Tibial nerve (tissue), 4 donors: Measurements from ENCODE around the gene KCNH3. TPM values are rescaled to one million over a fixed set of nuclear protein-coding genes. Genes with fewer than 3 reads are reported as not detected.

Source experiments
- DNase-seq, 2 donors: peaks; one replicate each; pipeline ENCODE4 v3.0.0-alpha.2; 2019; ENCODE audit warnings: low spot score in 2 of 2
- H3K27ac ChIP-seq, 4 donors: fragments of 200-600 bp; sonication (generic) in 3 of 4; one replicate each; pipeline ENCODE4 v1.5.1; 2017 to 2019; ENCODE audit warnings: mild to moderate bottlenecking in 1 of 4
- H3K27me3 ChIP-seq, 2 donors: fragments of 200-600 bp; sonication (generic) in 1 of 2; one replicate each; pipeline versions ENCODE4 v1.5.1 to v1.6.0; 2017 to 2019
- H3K36me3 ChIP-seq, 3 donors: fragments of 200-600 bp; sonication (generic); one replicate each; pipeline ENCODE4 v1.5.1; 2018 to 2019
- H3K4me1 ChIP-seq, 4 donors: fragments of 200-600 bp; sonication (generic) in 3 of 4; one replicate each; pipeline ENCODE4 v1.5.1; 2017 to 2019
- H3K4me3 ChIP-seq, 4 donors: fragments of 200-600 bp; sonication (generic) in 3 of 4; one replicate each; pipeline ENCODE4 v1.5.1; 2017 to 2019; ENCODE audit warnings: mild to moderate bottlenecking in 1 of 4, moderate library complexity in 1 of 4
- H3K9me3 ChIP-seq, 4 donors: fragments of 200-600 bp; sonication (generic) in 3 of 4; one replicate each; pipeline ENCODE4 v1.5.1; 2017 to 2019
- EP300 ChIP-seq, 2 donors: sonication (generic); formaldehyde crosslinking; IDR thresholded peaks; one replicate each; pipeline ENCODE4 v1.6.1; 2017; ENCODE audit warnings: antibody characterized with exemption in 2 of 2, mild to moderate bottlenecking in 1 of 2
- POLR2A ChIP-seq, 2 donors: fragments of 450-650 bp; IDR thresholded peaks; one replicate each; pipeline ENCODE4 v1.6.1; 2017; ENCODE audit warnings: antibody characterized with exemption in 2 of 2, mild to moderate bottlenecking in 2 of 2, moderate library complexity in 2 of 2
- WGBS, 2 donors: methylation state at CpG; one replicate each; pipeline ENCODE4 v1.1.5; 2018; 5-methylcytosine and 5-hydroxymethylcytosine counted together
- total RNA-seq, 4 donors: library from RNA; depleted of rRNA; stranded (reverse); fragments of >200 nt; gene quantifications; one replicate each; pipeline ENCODE4 v1.1.0, GENCODE V29; 2016
- TF ChIP-seq, protein P1 (sequence below), 5 experiments: fragments of 200-600 bp in 3 of 5; fragments of 450-650 bp in 2 of 5; sonication (generic) in 3 of 5; IDR thresholded peaks; one replicate each; pipeline ENCODE4 v1.5.1; 2016 to 2019; ENCODE audit warnings: antibody characterized with exemption in 5 of 5, mild to moderate bottlenecking in 3 of 5, moderate library complexity in 2 of 5

KCNH3 gene
- total RNA-seq, 4 donors from 2014 or later, result 0.21 to 0.30 TPM; not detected in 2

DNA sequence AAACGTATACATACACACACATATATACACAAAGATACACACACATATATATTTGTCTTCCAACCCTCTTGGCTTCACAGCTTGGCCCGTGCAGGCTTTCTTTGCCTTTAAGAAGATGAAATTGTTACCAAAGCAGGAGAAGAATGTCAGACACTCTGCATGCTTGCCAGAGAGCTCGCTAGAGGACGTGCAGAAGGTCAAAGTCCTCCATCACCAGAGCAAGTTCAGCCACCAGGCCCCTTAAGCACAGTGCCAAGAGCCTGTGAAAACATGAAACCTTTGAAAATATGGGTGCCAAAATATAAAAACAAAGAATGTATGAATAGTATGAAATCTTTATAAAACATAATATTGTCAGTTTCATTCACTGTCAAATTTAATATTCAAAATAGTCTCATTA is 44.0 kb downstream of the KCNH3 start:
- Histone ChIP-seq H3K4me1 (peaks cover 0 to 59% (median 12%) of the 10 kb centered on the region in 4 donors), H3K27ac (peak overlapping the region in 1 of 4 donors; percentile 18), H3K27me3 (no peaks in the 10 kb centered on the region), H3K4me3 (no peak overlapping the region), H3K36me3 (peaks cover 0 to 25% (median 0%) of the 10 kb centered on the region in 3 donors), H3K9me3 (no peaks in the 10 kb centered on the region)
- TF ChIP-seq POLR2A (IDR thresholded peaks at IDR 0.05) (no peak), EP300 (IDR thresholded peaks at IDR 0.05) (no peak)
- TF ChIP-seq, protein P1, sequence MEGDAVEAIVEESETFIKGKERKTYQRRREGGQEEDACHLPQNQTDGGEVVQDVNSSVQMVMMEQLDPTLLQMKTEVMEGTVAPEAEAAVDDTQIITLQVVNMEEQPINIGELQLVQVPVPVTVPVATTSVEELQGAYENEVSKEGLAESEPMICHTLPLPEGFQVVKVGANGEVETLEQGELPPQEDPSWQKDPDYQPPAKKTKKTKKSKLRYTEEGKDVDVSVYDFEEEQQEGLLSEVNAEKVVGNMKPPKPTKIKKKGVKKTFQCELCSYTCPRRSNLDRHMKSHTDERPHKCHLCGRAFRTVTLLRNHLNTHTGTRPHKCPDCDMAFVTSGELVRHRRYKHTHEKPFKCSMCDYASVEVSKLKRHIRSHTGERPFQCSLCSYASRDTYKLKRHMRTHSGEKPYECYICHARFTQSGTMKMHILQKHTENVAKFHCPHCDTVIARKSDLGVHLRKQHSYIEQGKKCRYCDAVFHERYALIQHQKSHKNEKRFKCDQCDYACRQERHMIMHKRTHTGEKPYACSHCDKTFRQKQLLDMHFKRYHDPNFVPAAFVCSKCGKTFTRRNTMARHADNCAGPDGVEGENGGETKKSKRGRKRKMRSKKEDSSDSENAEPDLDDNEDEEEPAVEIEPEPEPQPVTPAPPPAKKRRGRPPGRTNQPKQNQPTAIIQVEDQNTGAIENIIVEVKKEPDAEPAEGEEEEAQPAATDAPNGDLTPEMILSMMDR (IDR thresholded peaks at IDR 0.05), result no peak
- WGBS, 2 donors, result 16 to 19% methylated on average over 4 of the region's 4 CpGs
- no peak for DNase-seq

- DNase-seq, result no peak
- Histone ChIP-seq H3K27me3 (no peaks in the 10 kb centered on the region), H3K4me1 (peaks cover 0 to 54% (median 12%) of the 10 kb centered on the region in 4 donors), H3K4me3 (no peak overlapping the region), H3K36me3 (peaks cover 0 to 18% (median 0%) of the 10 kb centered on the region in 3 donors), H3K27ac (peak overlapping the region in 1 of 4 donors; percentile 54), H3K9me3 (no peaks in the 10 kb centered on the region)
- 62 to 64% methylated on average over 13 of the region's 13 CpGs for WGBS, 2 donors
- TF ChIP-seq, protein P1 (IDR thresholded peaks at IDR 0.05), result no peak
- TF ChIP-seq EP300 (IDR thresholded peaks at IDR 0.05) (no peak), POLR2A (IDR thresholded peaks at IDR 0.05) (no peak)
Observed at GRCh38 chr12:49583366-49584094, 44.7 kb downstream of the KCNH3 start.

- TF ChIP-seq, protein P1 (IDR thresholded peaks at IDR 0.05), result no peak
- TF ChIP-seq EP300 (IDR thresholded peaks at IDR 0.05) (no peak), POLR2A (IDR thresholded peaks at IDR 0.05) (no peak)
Observed at GRCh38 chr12:49584591-49584990, 45.8 kb downstream of the KCNH3 start.

DNA sequence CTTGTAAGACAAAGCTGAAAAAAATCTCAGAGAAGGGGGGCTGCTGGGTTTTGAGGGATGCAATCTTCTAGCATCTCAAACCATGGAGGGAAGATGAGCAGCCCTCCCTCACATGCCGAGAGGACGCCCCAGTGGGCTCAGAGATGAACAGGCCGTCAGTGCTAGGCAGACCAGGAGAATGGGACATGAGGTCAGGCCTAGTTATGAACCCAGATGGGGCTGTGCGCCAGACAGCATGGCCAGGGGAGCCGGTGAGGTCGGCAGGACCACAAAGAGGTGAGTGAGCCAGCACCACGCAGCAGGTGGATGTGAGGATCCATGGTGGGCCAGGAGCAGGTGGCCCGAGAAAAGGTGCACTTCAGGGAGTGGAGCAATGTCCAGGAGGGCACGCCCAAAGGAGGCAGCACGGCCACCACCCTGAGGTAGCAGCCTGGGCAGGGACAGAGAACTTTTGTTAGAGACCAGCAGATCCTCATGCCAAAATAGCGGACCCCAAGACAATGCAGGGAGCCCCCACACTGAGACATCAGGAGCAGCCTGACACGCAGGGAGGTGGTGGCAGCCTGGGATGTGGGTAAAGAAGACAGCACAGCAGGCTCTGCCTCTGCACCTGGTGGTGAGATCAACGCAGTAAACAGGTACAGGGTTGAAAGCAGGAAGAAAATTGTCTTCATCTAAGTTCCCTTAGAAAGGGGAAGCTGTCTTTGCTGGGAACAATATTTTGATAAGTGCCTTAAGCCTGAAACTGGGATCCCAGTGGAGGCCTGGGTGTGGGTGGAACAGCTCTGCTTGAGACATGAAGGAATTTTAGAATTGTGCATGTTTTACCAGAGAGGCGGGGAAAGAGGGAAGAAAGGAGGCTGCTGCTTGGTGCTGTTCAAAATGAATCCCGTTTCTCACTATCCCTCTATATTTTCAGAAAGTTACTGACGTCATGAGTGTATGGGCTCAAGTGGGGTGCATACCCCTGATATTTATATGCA is 46.9 kb downstream of the KCNH3 start:
- H3K4me3 ChIP-seq, result no peak overlapping the region
- DNase-seq, result no peak
- WGBS, 2 donors, result 62 to 66% methylated on average over 16 of the region's 16 CpGs

More at GRCh38 chr12:49584591-49584990, 45.8 kb downstream of the KCNH3 start:
- DNase-seq, result no peak
- H3K9me3 ChIP-seq, result no peaks in the 10 kb centered on the region
- H3K27ac ChIP-seq, result peak overlapping the region in 2 of 4 donors; percentile 43 to 53
- no peak overlapping the region for H3K4me3 ChIP-seq
- peaks cover 0 to 60% (median 12%) of the 10 kb centered on the region in 4 donors for H3K4me1 ChIP-seq
- peaks cover 0 to 11% (median 0%) of the 10 kb centered on the region in 3 donors for H3K36me3 ChIP-seq
- H3K27me3 ChIP-seq, result no peaks in the 10 kb centered on the region
- WGBS, 2 donors, result 68 to 70% methylated on average over 7 of the region's 7 CpGs

More for the DNA sequence above, 46.9 kb downstream of the KCNH3 start:
- TF ChIP-seq POLR2A (IDR thresholded peaks at IDR 0.05) (no peak), EP300 (IDR thresholded peaks at IDR 0.05) (no peak)
- TF ChIP-seq, protein P1 (IDR thresholded peaks at IDR 0.05), result no peak
- Histone ChIP-seq H3K27ac (peak overlapping the region in 2 of 4 donors; percentile 18 to 43), H3K27me3 (no peaks in the 10 kb centered on the region), H3K36me3 (peaks cover 0 to 11% (median 0%) of the 10 kb centered on the region in 3 donors), H3K9me3 (no peaks in the 10 kb centered on the region), H3K4me1 (peaks cover 0 to 52% (median 9%) of the 10 kb centered on the region in 4 donors)
